Ishikawa (cell line): Measurements from ENCODE around the gene COX5B.

Experiments used
- CEBPB ChIP-seq: IDR thresholded peaks from 2 replicates; pipeline ENCODE4 v1.6.1; 2012
- EP300 ChIP-seq: IDR thresholded peaks from 2 replicates; pipeline ENCODE4 v1.6.1; 2012; ENCODE audit warnings: borderline replicate concordance
- MAX ChIP-seq: IDR thresholded peaks from 2 replicates; pipeline ENCODE4 v1.6.1; 2012
- TCF12 ChIP-seq: IDR thresholded peaks from 2 replicates; pipeline ENCODE4 v1.6.1; 2012; ENCODE audit warnings: low read depth

GRCh38 chr2:97662895-97663625 lies 17.2 kb downstream of the COX5B start:
- TF ChIP-seq TCF12 (no peak), EP300 (no peak), CEBPB (no peak), MAX (peak; percentile 13; the same call in 1 of the 2 replicates)
